ENCODE results near the gene OLFML2A.
"Not testable (repeated sequence)": the region's sequence is repeated elsewhere in the genome, so short reads cannot be mapped to it uniquely, and the experiment has no call there.

OLFML2A gene

GRCh38 chr9:124776954-124777648, at the start of gene OLFML2A:
TSS of gene OLFML2A (plus strand) at chr9:124777133. CDS start at chr9:124777271, 138 bp downstream.
- in situ Hi-C loops (cut with HindIII; ENCODE audit: low sequenced_read_pairs), result no loop called here

GRCh38 chr9:124730772-124731171, 46.2 kb upstream of the OLFML2A start:
- in situ Hi-C loops (cut with HindIII; ENCODE audit: low sequenced_read_pairs), result no loop called here

- in situ Hi-C loops (cut with HindIII; ENCODE audit: low sequenced_read_pairs), result no loop called here
Measured at GRCh38 chr9:124733964-124734740, 42.8 kb upstream of the OLFML2A start.

GRCh38 chr9:124734741-124735083, 42.2 kb upstream of the OLFML2A start:
- in situ Hi-C loops (cut with HindIII; ENCODE audit: low sequenced_read_pairs), result not testable (repeated sequence)

- in situ Hi-C loops (cut with HindIII; ENCODE audit: low sequenced_read_pairs), result no loop called here
Measured at GRCh38 chr9:124735121-124735520, 41.8 kb upstream of the OLFML2A start.

- in situ Hi-C loops (cut with HindIII; ENCODE audit: low sequenced_read_pairs), result not testable (repeated sequence)
Measured at GRCh38 chr9:124738075-124738474, 38.9 kb upstream of the OLFML2A start.

GRCh38 chr9:124739360-124739759, 37.6 kb upstream of the OLFML2A start:
- in situ Hi-C loops (cut with HindIII; ENCODE audit: low sequenced_read_pairs), result no loop called here

- in situ Hi-C loops (cut with HindIII; ENCODE audit: low sequenced_read_pairs), result no loop called here
Measured at GRCh38 chr9:124741149-124741548, 35.8 kb upstream of the OLFML2A start.

GRCh38 chr9:124741662-124742061, 35.3 kb upstream of the OLFML2A start:
- in situ Hi-C loops (cut with HindIII; ENCODE audit: low sequenced_read_pairs), result no loop called here

- in situ Hi-C loops (cut with HindIII; ENCODE audit: low sequenced_read_pairs), result no loop called here
Measured at GRCh38 chr9:124742940-124743339, 34.0 kb upstream of the OLFML2A start.

GRCh38 chr9:124743686-124744348, 33.1 kb upstream of the OLFML2A start:
- in situ Hi-C loops (cut with HindIII; ENCODE audit: low sequenced_read_pairs), result no loop called here

- in situ Hi-C loops (cut with HindIII; ENCODE audit: low sequenced_read_pairs), result no loop called here
Measured at GRCh38 chr9:124747065-124747464, 29.9 kb upstream of the OLFML2A start.

- in situ Hi-C loops (cut with HindIII; ENCODE audit: low sequenced_read_pairs), result no loop called here
Measured at GRCh38 chr9:124749284-124749683, 27.6 kb upstream of the OLFML2A start.

- in situ Hi-C loops (cut with HindIII; ENCODE audit: low sequenced_read_pairs), result no loop called here
Measured at GRCh38 chr9:124749781-124750180, 27.2 kb upstream of the OLFML2A start.

- in situ Hi-C loops (cut with HindIII; ENCODE audit: low sequenced_read_pairs), result no loop called here
Measured at GRCh38 chr9:124752967-124753366, 24.0 kb upstream of the OLFML2A start.

- in situ Hi-C loops (cut with HindIII; ENCODE audit: low sequenced_read_pairs), result no loop called here
Measured at GRCh38 chr9:124754289-124754688, 22.6 kb upstream of the OLFML2A start.

GRCh38 chr9:124755061-124755460, 21.9 kb upstream of the OLFML2A start:
- in situ Hi-C loops (cut with HindIII; ENCODE audit: low sequenced_read_pairs), result no loop called here

- in situ Hi-C loops (cut with HindIII; ENCODE audit: low sequenced_read_pairs), result no loop called here
Measured at GRCh38 chr9:124756011-124756410, 20.9 kb upstream of the OLFML2A start.

GRCh38 chr9:124757616-124758015, 19.3 kb upstream of the OLFML2A start:
- in situ Hi-C loops (cut with HindIII; ENCODE audit: low sequenced_read_pairs), result no loop called here

- in situ Hi-C loops (cut with HindIII; ENCODE audit: low sequenced_read_pairs), result no loop called here
Measured at GRCh38 chr9:124758061-124758460, 18.9 kb upstream of the OLFML2A start.

- in situ Hi-C loops (cut with HindIII; ENCODE audit: low sequenced_read_pairs), result no loop called here
Measured at GRCh38 chr9:124758691-124759090, 18.2 kb upstream of the OLFML2A start.

- in situ Hi-C loops (cut with HindIII; ENCODE audit: low sequenced_read_pairs), result no loop called here
Measured at GRCh38 chr9:124759327-124759726, 17.6 kb upstream of the OLFML2A start.
